Measurements from ENCODE around the gene ALDH1A3.

Gene ALDH1A3

DNA sequence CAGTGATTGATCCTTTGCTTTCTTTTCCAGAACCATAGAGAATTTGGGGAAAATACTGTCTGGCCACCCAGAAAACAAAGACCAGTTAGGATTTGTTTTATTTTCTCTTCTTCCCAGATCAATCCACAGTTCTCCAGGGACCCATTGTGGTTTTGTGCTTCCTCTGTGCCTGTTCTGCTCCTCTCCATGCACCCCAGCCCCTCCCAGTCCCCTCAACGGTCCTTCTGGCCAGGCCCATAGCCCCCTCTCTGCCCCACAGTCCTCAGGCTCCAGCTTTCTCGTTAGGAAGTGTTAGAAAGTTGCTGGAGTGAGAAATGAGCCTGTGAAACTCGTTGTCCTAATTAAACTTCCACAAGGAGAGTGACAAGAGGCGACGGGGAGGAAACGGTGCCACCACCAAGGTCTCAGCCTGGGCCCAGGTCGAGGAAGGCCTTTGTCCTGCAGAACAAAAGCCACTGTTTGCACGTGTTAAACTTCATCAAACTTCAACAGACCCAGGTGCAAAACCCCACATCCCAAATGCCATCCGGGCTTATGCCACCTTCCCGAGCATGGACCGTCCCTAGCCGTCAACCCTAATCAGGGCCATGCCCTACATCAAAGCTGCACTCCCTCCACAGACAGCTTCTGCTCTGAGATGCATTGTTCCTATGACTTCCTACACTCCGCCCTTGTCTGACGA, 18.7 kb upstream of the ALDH1A3 start:
- CTCF ChIA-PET = interaction anchor here (0.6 to 2.0 kb wide), 3 partner anchors 11 to 641 kb away, joined by 3 to 8 read pairs (median 3); no protein-coding TSS in a partner anchor
- POLR2A ChIA-PET = no interaction called here
- H3K36me3 ChIP-seq (ENCODE audit: control insufficient read depth in 2 of 2, insufficient read depth in 1 of 2, low read length in 2 of 2) = no peaks in the 10 kb centered on the region
- H3K27ac ChIP-seq (ENCODE audit: extremely low read depth, low read depth, low read length) = no peak overlapping the region
- H3K4me1 ChIP-seq (ENCODE audit: control insufficient read depth, insufficient read depth, low read length) = no peaks in the 10 kb centered on the region
- H3K9me3 ChIP-seq (ENCODE audit: control insufficient read depth, insufficient read depth, low read depth, low read length) = no peaks in the 10 kb centered on the region
- TF ChIP-seq WT1 (tag by site-specific recombination; IDR thresholded peaks at IDR 0.05) = no peak
- TF ChIP-seq ZNF366 (tag by site-specific recombination; conservative IDR thresholded peaks at IDR 0.05) = no peak
- no peak for TF ChIP-seq RBAK (tag by site-specific recombination; IDR thresholded peaks at IDR 0.05)
- TF ChIP-seq, protein P1, sequence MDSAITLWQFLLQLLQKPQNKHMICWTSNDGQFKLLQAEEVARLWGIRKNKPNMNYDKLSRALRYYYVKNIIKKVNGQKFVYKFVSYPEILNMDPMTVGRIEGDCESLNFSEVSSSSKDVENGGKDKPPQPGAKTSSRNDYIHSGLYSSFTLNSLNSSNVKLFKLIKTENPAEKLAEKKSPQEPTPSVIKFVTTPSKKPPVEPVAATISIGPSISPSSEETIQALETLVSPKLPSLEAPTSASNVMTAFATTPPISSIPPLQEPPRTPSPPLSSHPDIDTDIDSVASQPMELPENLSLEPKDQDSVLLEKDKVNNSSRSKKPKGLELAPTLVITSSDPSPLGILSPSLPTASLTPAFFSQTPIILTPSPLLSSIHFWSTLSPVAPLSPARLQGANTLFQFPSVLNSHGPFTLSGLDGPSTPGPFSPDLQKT (IDR thresholded peaks at IDR 0.05; ENCODE audit: borderline replicate concordance, low read depth, low read length) = no peak
- TF ChIP-seq ZFP41 (tag by site-specific recombination; IDR thresholded peaks at IDR 0.05; ENCODE audit: borderline replicate concordance) = no peak
- TF ChIP-seq ZNF830 (tag by site-specific recombination; IDR thresholded peaks at IDR 0.05; ENCODE audit: low read depth) = no peak
- TF ChIP-seq ZXDB (tag by site-specific recombination; IDR thresholded peaks at IDR 0.05) = no peak
- TF ChIP-seq ZFHX2 (tag by site-specific recombination; conservative IDR thresholded peaks at IDR 0.05) = no peak
- TF ChIP-seq, protein P2, sequence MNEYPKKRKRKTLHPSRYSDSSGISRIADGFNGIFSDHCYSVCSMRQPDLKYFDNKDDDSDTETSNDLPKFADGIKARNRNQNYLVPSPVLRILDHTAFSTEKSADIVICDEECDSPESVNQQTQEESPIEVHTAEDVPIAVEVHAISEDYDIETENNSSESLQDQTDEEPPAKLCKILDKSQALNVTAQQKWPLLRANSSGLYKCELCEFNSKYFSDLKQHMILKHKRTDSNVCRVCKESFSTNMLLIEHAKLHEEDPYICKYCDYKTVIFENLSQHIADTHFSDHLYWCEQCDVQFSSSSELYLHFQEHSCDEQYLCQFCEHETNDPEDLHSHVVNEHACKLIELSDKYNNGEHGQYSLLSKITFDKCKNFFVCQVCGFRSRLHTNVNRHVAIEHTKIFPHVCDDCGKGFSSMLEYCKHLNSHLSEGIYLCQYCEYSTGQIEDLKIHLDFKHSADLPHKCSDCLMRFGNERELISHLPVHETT (tag by site-specific recombination; IDR thresholded peaks at IDR 0.05) = no peak
- no peak for TF ChIP-seq ZNF560 (tag by site-specific recombination; IDR thresholded peaks at IDR 0.05; ENCODE audit: borderline replicate concordance)
- TF ChIP-seq ZNF791 (tag by site-specific recombination; IDR thresholded peaks at IDR 0.05) = no peak
- no peak for TF ChIP-seq YY2 (tag by site-specific recombination; IDR thresholded peaks at IDR 0.05)
- TF ChIP-seq, protein P3, sequence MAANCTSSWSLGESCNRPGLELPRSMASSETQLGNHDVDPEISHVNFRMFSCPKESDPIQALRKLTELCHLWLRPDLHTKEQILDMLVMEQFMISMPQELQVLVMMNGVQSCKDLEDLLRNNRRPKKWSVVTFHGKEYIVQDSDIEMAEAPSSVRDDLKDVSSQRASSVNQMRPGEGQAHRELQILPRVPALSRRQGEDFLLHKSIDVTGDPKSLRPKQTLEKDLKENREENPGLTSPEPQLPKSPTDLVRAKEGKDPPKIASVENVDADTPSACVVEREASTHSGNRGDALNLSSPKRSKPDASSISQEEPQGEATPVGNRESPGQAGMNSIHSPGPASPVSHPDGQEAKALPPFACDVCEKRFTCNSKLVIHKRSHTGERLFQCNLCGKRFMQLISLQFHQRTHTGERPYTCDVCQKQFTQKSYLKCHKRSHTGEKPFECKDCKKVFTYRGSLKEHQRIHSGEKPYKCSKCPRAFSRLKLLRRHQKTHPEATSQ (tag by site-specific recombination; IDR thresholded peaks at IDR 0.05) = no peak
- TF ChIP-seq, protein P4, sequence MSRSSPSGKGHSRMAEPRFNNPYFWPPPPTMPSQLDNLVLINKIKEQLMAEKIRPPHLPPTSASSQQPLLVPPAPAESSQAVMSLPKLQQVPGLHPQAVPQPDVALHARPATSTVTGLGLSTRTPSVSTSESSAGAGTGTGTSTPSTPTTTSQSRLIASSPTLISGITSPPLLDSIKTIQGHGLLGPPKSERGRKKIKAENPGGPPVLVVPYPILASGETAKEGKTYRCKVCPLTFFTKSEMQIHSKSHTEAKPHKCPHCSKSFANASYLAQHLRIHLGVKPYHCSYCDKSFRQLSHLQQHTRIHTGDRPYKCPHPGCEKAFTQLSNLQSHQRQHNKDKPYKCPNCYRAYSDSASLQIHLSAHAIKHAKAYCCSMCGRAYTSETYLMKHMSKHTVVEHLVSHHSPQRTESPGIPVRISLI (tag by site-specific recombination; IDR thresholded peaks at IDR 0.05) = no peak
- TF ChIP-seq FEZF1 (tag by site-specific recombination; IDR thresholded peaks at IDR 0.05) = no peak
- no peak for TF ChIP-seq ZNF221 (tag by site-specific recombination; IDR thresholded peaks at IDR 0.05; ENCODE audit: borderline replicate concordance)
- TF ChIP-seq ZNF302 (tag by site-specific recombination; IDR thresholded peaks at IDR 0.05; ENCODE audit: low read depth) = no peak
- TF ChIP-seq SCRT1 (tag by site-specific recombination; IDR thresholded peaks at IDR 0.05; ENCODE audit: borderline replicate concordance) = no peak
- no peak overlapping the region for H3K4me3 ChIP-seq (ENCODE audit: low read depth, low read length)

DNA sequence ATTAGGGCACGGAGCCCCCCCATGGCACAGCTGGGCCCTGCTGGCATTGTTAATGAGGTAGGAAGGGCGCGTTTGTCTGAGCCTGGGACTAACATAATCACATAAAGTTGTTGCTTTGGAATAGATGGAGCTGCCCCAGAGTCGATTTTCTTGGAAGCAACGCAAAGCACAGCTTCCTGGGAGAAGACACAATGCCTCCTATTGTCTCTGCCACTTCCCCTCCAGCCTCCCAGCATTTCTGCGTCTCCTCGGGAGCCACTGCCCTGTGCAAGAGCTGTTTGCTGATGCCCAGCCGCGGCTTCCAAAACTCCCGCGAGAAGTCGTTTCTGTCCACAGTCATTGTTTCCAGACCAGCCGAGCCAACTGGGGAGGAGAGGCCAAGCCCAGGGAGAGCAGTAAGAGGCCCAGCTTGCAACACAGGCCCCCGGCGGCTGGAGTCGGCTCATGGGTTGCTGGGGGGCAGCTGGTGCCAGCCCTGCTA, 18.1 kb upstream of the ALDH1A3 start:
- Histone ChIP-seq H3K27ac (ENCODE audit: extremely low read depth, low read depth, low read length) (no peak overlapping the region), H3K36me3 (ENCODE audit: control insufficient read depth in 2 of 2, insufficient read depth in 1 of 2, low read length in 2 of 2) (no peaks in the 10 kb centered on the region), H3K4me1 (ENCODE audit: control insufficient read depth, insufficient read depth, low read length) (no peaks in the 10 kb centered on the region), H3K4me3 (ENCODE audit: low read depth, low read length) (no peak overlapping the region), H3K9me3 (ENCODE audit: control insufficient read depth, insufficient read depth, low read depth, low read length) (no peaks in the 10 kb centered on the region)
- ChIA-PET CTCF (interaction anchor here (0.6 to 2.0 kb wide), 3 partner anchors 10 to 641 kb away, joined by 3 to 8 read pairs (median 3); no protein-coding TSS in a partner anchor), POLR2A (no interaction called here)
- TF ChIP-seq ZFP3 (tag by site-specific recombination; IDR thresholded peaks at IDR 0.05; ENCODE audit: low read depth) (no peak), ZNF677 (tag by site-specific recombination; IDR thresholded peaks at IDR 0.05) (no peak), ZNF157 (tag by site-specific recombination; IDR thresholded peaks at IDR 0.05) (no peak), ZNF248 (tag by site-specific recombination; IDR thresholded peaks at IDR 0.05) (no peak), ZNF2 (tag by site-specific recombination; IDR thresholded peaks at IDR 0.05) (no peak), ZNF76 (tag by site-specific recombination; IDR thresholded peaks at IDR 0.05; ENCODE audit: borderline replicate concordance, low read depth) (no peak), ZNF175 (tag by site-specific recombination; IDR thresholded peaks at IDR 0.05) (no peak)
- TF ChIP-seq, protein P5, sequence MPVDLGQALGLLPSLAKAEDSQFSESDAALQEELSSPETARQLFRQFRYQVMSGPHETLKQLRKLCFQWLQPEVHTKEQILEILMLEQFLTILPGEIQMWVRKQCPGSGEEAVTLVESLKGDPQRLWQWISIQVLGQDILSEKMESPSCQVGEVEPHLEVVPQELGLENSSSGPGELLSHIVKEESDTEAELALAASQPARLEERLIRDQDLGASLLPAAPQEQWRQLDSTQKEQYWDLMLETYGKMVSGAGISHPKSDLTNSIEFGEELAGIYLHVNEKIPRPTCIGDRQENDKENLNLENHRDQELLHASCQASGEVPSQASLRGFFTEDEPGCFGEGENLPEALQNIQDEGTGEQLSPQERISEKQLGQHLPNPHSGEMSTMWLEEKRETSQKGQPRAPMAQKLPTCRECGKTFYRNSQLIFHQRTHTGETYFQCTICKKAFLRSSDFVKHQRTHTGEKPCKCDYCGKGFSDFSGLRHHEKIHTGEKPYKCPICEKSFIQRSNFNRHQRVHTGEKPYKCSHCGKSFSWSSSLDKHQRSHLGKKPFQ (tag by site-specific recombination; IDR thresholded peaks at IDR 0.05) = no peak
- TF ChIP-seq, protein P6, sequence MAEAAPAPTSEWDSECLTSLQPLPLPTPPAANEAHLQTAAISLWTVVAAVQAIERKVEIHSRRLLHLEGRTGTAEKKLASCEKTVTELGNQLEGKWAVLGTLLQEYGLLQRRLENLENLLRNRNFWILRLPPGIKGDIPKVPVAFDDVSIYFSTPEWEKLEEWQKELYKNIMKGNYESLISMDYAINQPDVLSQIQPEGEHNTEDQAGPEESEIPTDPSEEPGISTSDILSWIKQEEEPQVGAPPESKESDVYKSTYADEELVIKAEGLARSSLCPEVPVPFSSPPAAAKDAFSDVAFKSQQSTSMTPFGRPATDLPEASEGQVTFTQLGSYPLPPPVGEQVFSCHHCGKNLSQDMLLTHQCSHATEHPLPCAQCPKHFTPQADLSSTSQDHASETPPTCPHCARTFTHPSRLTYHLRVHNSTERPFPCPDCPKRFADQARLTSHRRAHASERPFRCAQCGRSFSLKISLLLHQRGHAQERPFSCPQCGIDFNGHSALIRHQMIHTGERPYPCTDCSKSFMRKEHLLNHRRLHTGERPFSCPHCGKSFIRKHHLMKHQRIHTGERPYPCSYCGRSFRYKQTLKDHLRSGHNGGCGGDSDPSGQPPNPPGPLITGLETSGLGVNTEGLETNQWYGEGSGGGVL (tag by site-specific recombination; IDR thresholded peaks at IDR 0.05) = no peak
